Spleen (tissue), 11 donors: Measurements from ENCODE around the gene FOLR1. TPM values are rescaled to one million over a fixed set of nuclear protein-coding genes. Genes with fewer than 3 reads are reported as not detected.

Experiments used
- DNase-seq: peaks from one replicate; pipeline ENCODE4 v3.0.0-alpha.2; 2020
- H3K27ac ChIP-seq, 8 donors: fragments of 200-600 bp; sonication (generic) in 7 of 8; 1 replicate in 4 of 8; 2 replicates in 4 of 8; pipeline versions ENCODE4 v1.5.0 to v1.8.0; 2016 to 2021; ENCODE audit warnings: inconsistent platforms in 4 of 8, mild to moderate bottlenecking in 4 of 8, moderate library complexity in 1 of 8
- H3K27me3 ChIP-seq, 7 donors: fragments of 200-600 bp; sonication (generic) in 6 of 7; replicated peaks in 1 of 7; 1 replicate in 4 of 7; 2 replicates in 3 of 7; pipeline versions ENCODE4 v1.5.0 to v1.8.0; 2016 to 2021; ENCODE audit warnings: inconsistent platforms in 3 of 7, mild to moderate bottlenecking in 1 of 7
- H3K36me3 ChIP-seq, 6 donors: fragments of 200-600 bp; sonication (generic) in 5 of 6; 1 replicate in 4 of 6; 2 replicates in 2 of 6; pipeline versions ENCODE4 v1.5.0 to v1.8.0; 2016 to 2021; ENCODE audit warnings: inconsistent platforms in 2 of 6
- H3K4me1 ChIP-seq, 6 donors: fragments of 200-600 bp; sonication (generic) in 5 of 6; 1 replicate in 3 of 6; 2 replicates in 3 of 6; pipeline versions ENCODE4 v1.5.0 to v1.8.0; 2016 to 2021; ENCODE audit warnings: inconsistent platforms in 3 of 6
- H3K4me3 ChIP-seq, 8 donors: fragments of 200-600 bp; sonication (generic) in 7 of 8; 1 replicate in 4 of 8; 2 replicates in 4 of 8; pipeline versions ENCODE4 v1.5.0 to v1.8.0; 2016 to 2021; ENCODE audit warnings: inconsistent platforms in 4 of 8, mild to moderate bottlenecking in 4 of 8, moderate library complexity in 2 of 8
- H3K9me3 ChIP-seq, 8 donors: fragments of 200-600 bp; sonication (generic) in 7 of 8; 1 replicate in 4 of 8; 2 replicates in 4 of 8; pipeline versions ENCODE4 v1.5.0 to v1.8.0; 2016 to 2021; ENCODE audit warnings: inconsistent platforms in 4 of 8
- CTCF ChIP-seq, 11 experiments: fragments of 200-600 bp in 7 of 11; fragments of 450-650 bp in 4 of 11; sonication (generic) in 4 of 11; IDR thresholded peaks in 8 of 11; conservative IDR thresholded peaks in 3 of 11; 1 replicate in 7 of 11; 2 replicates in 4 of 11; pipeline versions ENCODE4 v1.4.0 to v1.8.0; 2016 to 2021; ENCODE audit warnings: antibody characterized with exemption in 11 of 11, inconsistent platforms in 4 of 11, mild to moderate bottlenecking in 1 of 11
- POLR2A ChIP-seq, 3 donors: fragments of 450-650 bp; IDR thresholded peaks; one replicate each; pipeline ENCODE4 v1.5.1; 2017; ENCODE audit warnings: antibody characterized with exemption in 3 of 3, mild to moderate bottlenecking in 1 of 3
- POLR2AphosphoS5 ChIP-seq, 3 donors: sonication (generic); formaldehyde crosslinking; IDR thresholded peaks; one replicate each; pipeline ENCODE4 v1.5.1; 2017; ENCODE audit warnings: antibody characterized with exemption in 3 of 3
- WGBS, 5 donors: extraction: QIAGEN DNeasy Blood & Tissue Kit in 3 of 5; methylation state at CpG; one replicate each; pipeline versions ENCODE4 v1.1.5 to v1.1.7; 2013 to 2018; 5-methylcytosine and 5-hydroxymethylcytosine counted together
- intact Hi-C: fragments of 100-400 bp; cut with DNase I; formaldehyde crosslinking; loops from one replicate; pipeline ENCODE4 v1.15.0; 2023; ENCODE audit warnings: low total_unique reads
- polyA plus RNA-seq, 3 donors: library from polyadenylated mRNA; stranded (reverse); fragments of 200-250 nt; gene quantifications; one replicate each; pipeline ENCODE4 v1.2.1, GENCODE V29; 2013
- total RNA-seq, 7 donors: library from RNA; depleted of rRNA in 3 of 7; stranded (reverse); fragments of >200 nt in 3 of 7; fragmentation: NEBNext Ultra II Directional in 4 of 7; extraction: Animal tissue kit (Norgen Biotek cat#: 25700) in 4 of 7; gene quantifications; one replicate each; pipeline versions ENCODE4 v1.1.0 to v1.2.1, GENCODE V29; 2016 to 2021
- donor health status: healthy with polysubstance abuse.
- donor health status: DM: no; HTN: no; CAD: no; lungs with moderate emphysema.
- donor health status: DM: no; HTN: no; CAD: no.
- donor health status: Bipolar disorder and iron deficiency.
- donor health status: healthy.
- donor health status: DM: no; HTN: no; CAD: no.
- donor health status: DM: yes; HTN: yes; CAD: no.

FOLR1 gene
- total and polyA plus RNA-seq, 10 donors: 0.10 TPM; not detected in 9

GRCh38 chr11:72236774-72237111 is 44.8 kb downstream of the FOLR1 start:
- Histone ChIP-seq H3K4me3 (no peak overlapping the region), H3K4me1 (peaks cover 17 to 65% (median 31%) of the 10 kb centered on the region in 6 donors), H3K36me3 (peaks cover 0 to 71% (median 64%) of the 10 kb centered on the region in 6 donors), H3K27me3 (peaks cover 3 to 34% (median 28%) of the 10 kb centered on the region in 7 donors), H3K27ac (no peak overlapping the region), H3K9me3 (no peaks in the 10 kb centered on the region)
- WGBS, 5 donors: 69 to 88% (median 84%) methylated on average over 2 of the region's 2 CpGs
- TF ChIP-seq POLR2AphosphoS5 (IDR thresholded peaks at IDR 0.05): no peak
- no peak for TF ChIP-seq POLR2A (IDR thresholded peaks at IDR 0.05)
- no peak for TF ChIP-seq CTCF (IDR thresholded peaks at IDR 0.05 in 8 of 11, conservative IDR thresholded peaks at IDR 0.05 in 3 of 11)
- intact Hi-C loops: no loop called here
- no peak for DNase-seq

- peaks cover 17 to 65% (median 31%) of the 10 kb centered on the region in 6 donors for H3K4me1 ChIP-seq
- intact Hi-C loops: no loop called here
- 89 to 92% (median 91%) methylated on average over 19 to 22 of the region's 22 CpGs for WGBS, 5 donors
- peaks cover 0 to 65% (median 58%) of the 10 kb centered on the region in 6 donors for H3K36me3 ChIP-seq
- peaks cover 3 to 39% (median 34%) of the 10 kb centered on the region in 7 donors for H3K27me3 ChIP-seq
- no peak overlapping the region for H3K4me3 ChIP-seq
- no peak overlapping the region for H3K27ac ChIP-seq
- peak in 1 of 3 donors; percentile 44 for TF ChIP-seq POLR2AphosphoS5 (IDR thresholded peaks at IDR 0.05)
- TF ChIP-seq CTCF (IDR thresholded peaks at IDR 0.05 in 8 of 11, conservative IDR thresholded peaks at IDR 0.05 in 3 of 11): no peak
- peak; percentile 72 for DNase-seq
- no peaks in the 10 kb centered on the region for H3K9me3 ChIP-seq
Observed at GRCh38 chr11:72237112-72237931, 45.4 kb downstream of the FOLR1 start.

- intact Hi-C loops: no loop called here
- WGBS, 5 donors: 67 to 79% (median 76%) methylated on average over 3 to 16 of the region's 16 CpGs
Observed at GRCh38 chr11:72238040-72238450, 46.1 kb downstream of the FOLR1 start.

More at GRCh38 chr11:72238040-72238450, 46.1 kb downstream of the FOLR1 start:
- H3K27ac ChIP-seq: no peak overlapping the region
- H3K4me3 ChIP-seq: no peak overlapping the region
- no peaks in the 10 kb centered on the region for H3K9me3 ChIP-seq
- H3K27me3 ChIP-seq: peaks cover 3 to 47% (median 41%) of the 10 kb centered on the region in 7 donors
- peak; percentile 81 for DNase-seq
- H3K36me3 ChIP-seq: peaks cover 0 to 58% (median 51%) of the 10 kb centered on the region in 6 donors
- TF ChIP-seq POLR2A (IDR thresholded peaks at IDR 0.05) (no peak), POLR2AphosphoS5 (IDR thresholded peaks at IDR 0.05) (peak; percentile 35 to 52 (median 35)), CTCF (IDR thresholded peaks at IDR 0.05 in 8 of 11, conservative IDR thresholded peaks at IDR 0.05 in 3 of 11) (peak in 10 of 11 experiments; percentile 24 to 82 (median 62))
- peaks cover 17 to 59% (median 31%) of the 10 kb centered on the region in 6 donors for H3K4me1 ChIP-seq
